DOHH2 (cell line): ENCODE measurements around the gene COL3A1.

Source experiments
- CTCF ChIP-seq: fragments of 200-600 bp; sonication (generic); IDR thresholded peaks from one replicate; pipeline ENCODE4 v1.5.1; 2014; ENCODE audit warnings: antibody characterized with exemption, mild to moderate bottlenecking, low read depth, low read length; ENCODE audit not compliant: poor library complexity, severe bottlenecking
- EZH2phosphoT487 ChIP-seq: fragments of 200-600 bp; sonication (generic); IDR thresholded peaks from 2 replicates; pipeline ENCODE4 v1.6.1; 2017; ENCODE audit warnings: borderline replicate concordance, mild to moderate bottlenecking, antibody characterized with exemption, low read length, moderate library complexity, mixed read lengths

- TF ChIP-seq CTCF (no peak), EZH2phosphoT487 (no peak)
Measured at GRCh38 chr2:189048189-189048588, 74.0 kb downstream of the COL3A1 start.
